ENCODE measurements around the gene SLC5A3.

SLC5A3 gene

DNA sequence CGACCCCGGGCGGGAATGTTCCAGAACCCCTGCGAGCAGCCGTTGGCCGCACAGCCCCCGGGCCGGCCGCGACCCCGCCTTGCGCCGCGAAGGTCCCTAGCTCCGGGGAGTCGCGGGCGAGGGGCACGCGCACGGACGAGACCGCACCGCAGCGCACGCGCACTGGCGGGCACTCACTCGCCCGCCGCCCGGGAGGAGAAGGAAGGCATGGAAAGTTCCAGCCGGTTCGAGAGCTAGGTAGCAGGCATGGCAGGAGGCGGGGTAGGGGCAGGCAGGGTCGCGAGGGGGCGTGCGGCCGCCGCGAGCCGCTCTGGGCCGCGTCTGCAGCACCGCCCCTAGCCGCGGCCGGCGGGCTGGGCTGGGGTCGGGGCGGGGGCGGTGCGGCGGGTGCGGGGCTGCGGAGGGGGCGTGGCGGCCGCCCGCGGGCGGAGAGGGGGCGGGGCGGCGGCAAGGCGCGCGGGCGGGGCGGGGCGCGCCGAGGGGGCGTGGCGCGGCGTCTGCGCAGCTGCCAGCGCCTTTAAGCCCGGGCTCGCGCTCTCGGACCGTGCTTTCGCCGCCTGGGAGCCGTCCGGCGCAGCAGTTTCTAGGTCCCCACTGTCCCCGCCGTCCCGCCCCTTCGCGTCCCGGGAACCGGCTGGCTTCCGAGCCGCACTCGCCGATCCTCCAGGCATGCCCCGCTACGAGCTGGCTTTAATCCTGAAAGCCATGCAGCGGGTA is at the start of gene SLC5A3, which contains the start of gene MRPS6:
Gene SLC5A3 (plus strand): TSS at position 547 of the 717 bp plus-strand sequence. CDS start 21,621 bp downstream, outside the sequence.
Gene MRPS6 (plus strand): TSS at position 547 of the 717 bp plus-strand sequence. CDS start 123 bp downstream, at position 670.
- no peak for DNase-seq (ENCODE audit: low read depth)

GRCh38 chr21:34023691-34024373 is 49.5 kb upstream of the SLC5A3 start:
- DNase-seq (ENCODE audit: low read depth): no peak

DNA sequence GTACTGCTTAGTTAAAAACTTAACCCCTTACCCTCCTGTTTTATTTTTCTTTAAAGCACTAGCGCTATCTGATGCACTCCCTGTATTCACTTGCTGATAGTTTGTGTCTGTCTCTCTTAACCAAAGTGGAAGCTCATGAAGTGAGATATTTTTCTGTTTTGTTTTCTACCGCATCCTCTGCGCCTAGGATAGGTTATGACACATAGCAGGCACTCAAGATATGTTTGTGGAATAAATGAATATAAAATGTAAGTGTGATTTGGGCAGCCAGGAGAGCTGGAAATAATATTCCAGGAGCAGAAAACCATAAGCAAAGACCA is 49.0 kb upstream of the SLC5A3 start:
- no peak for DNase-seq (ENCODE audit: low read depth)

GRCh38 chr21:34027721-34028461 is 45.5 kb upstream of the SLC5A3 start:
- no peak for DNase-seq (ENCODE audit: low read depth)

GRCh38 chr21:34029743-34030528 is 43.4 kb upstream of the SLC5A3 start:
- peak; percentile 65 for DNase-seq (ENCODE audit: low read depth)

DNA sequence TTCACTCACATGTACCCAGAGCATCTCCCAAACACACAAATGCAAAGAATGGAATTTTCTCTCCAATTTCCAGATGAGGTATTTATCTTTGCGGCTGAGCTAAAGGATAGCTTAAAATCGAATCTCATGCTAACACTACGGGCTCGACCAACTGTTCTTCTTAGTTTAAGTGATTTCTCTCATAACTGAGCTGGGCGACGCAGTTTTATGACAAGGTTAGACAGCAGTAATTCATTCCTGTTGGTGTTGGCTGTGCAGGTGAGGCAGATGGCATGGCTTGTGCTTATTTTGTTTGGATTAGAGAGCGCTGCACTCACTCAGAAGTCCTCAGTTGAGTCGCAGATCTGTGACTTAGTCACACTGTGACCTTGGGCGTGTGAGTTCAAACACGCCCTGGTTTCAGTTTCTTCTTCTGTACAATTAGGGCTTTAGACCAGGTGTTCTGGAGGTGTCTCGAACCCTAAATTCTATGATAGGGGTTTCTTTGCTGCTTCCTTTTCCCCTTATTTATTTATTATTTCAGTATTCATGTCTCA is 41.5 kb upstream of the SLC5A3 start:
- no peak for DNase-seq (ENCODE audit: low read depth)

- no peak for DNase-seq (ENCODE audit: low read depth)
These were observed 38.9 kb upstream of the SLC5A3 start for GRCh38 chr21:34034369-34035014.

GRCh38 chr21:34035619-34036354 is 37.6 kb upstream of the SLC5A3 start:
- DNase-seq (ENCODE audit: low read depth): no peak

DNA sequence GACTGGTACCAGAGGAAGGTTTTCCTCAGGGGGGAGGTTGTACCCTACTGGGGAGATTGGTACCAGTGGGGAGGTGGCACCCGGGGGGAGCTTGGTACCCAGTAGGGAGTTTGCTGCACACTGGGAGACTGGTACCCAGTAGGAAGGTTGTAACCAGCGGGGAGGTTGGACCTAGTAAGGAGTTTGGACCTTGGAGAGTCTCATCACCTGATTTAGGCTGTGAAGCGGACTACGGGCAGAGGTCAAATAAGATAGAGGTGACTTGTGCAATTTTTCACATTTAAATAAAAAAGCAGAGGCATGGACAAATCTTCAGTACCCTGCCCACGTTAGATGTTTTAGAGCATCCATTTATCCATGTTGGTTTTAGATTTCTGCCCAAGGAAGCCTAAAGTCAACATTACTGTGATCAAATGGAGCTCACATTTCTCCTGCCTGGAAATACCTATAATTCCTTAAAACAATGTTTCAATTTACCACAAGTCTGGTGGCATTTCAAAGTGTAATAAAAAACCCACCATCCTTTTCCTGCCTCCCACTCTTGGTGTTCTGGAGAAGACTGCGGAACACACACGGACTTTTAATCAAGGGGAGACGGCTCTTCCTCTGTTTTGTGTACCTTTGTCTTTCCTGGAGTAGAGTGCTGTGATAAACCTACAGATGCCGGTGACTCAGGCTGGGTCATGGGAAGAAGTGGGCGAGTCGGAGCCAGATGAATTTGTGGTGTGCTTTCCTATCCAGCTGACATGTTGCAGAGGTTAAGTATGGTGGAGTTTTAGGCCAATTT is 36.2 kb upstream of the SLC5A3 start:
- peak; percentile 60 for DNase-seq (ENCODE audit: low read depth)

GRCh38 chr21:34039678-34040382 is 33.5 kb upstream of the SLC5A3 start:
- no peak for DNase-seq (ENCODE audit: low read depth)

GRCh38 chr21:34042735-34043134 is 30.6 kb upstream of the SLC5A3 start:
- no peak for DNase-seq (ENCODE audit: low read depth)

DNA sequence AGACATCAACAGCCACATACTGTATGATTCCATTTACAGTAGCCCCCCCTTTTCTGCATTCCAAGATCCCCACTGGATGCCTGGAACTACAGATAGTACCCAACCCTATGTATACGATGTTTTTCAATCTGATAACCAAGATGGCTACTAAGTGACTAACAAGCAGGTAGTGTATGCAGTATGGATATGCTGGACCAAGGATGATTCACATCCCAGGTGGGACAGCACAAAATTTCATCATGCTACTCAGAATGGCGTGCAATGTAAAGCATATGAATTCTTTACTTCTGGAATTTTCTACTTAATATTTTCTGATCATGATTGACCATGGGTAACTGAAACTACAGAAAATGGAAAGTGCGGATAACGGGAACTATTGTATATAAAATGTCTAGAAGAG is 30.0 kb upstream of the SLC5A3 start:
- DNase-seq (ENCODE audit: low read depth): no peak

DNA sequence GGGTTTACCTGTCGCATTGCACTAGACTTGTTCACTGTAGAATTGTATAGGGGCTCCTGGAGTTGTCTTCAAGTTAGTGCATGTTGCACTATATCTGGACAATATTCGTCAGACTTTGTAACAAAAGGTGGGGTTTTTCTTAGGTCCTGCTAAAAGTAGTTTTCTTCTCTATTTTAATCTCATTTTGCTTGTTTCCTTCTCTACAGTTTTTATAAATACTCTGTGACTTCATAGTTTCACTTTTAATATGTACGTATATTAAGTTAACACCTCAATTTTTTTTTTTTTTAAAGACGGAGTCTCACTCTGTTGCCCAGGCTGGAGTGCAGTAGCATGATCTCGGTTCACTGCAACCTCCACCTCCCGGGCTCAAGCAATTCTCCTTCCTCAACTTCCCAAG is 26.5 kb upstream of the SLC5A3 start:
- no peak for DNase-seq (ENCODE audit: low read depth)

DNA sequence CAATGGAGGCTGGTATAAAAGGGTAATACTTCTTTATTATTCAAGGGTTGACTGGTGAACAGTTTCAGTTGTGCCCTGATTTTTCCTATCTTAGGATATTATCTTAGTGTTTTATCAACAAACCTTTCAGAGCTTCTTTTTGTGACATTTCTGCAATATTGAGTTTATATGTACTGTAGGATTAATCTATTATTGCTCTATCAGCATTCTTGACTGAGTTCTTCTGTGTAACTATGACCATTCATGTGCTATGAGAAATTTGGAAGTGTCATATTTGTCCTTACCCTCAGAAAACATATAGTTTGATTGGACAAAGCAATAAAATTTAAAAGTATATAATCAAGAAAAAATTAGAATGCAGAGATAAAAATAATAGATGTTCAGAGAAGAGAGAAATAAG is 25.5 kb upstream of the SLC5A3 start:
- DNase-seq (ENCODE audit: low read depth): no peak

GRCh38 chr21:34052171-34052570 is 21.2 kb upstream of the SLC5A3 start:
- no peak for DNase-seq (ENCODE audit: low read depth)

- DNase-seq (ENCODE audit: low read depth): no peak
These were observed 19.1 kb upstream of the SLC5A3 start for GRCh38 chr21:34054259-34054658.

DNA sequence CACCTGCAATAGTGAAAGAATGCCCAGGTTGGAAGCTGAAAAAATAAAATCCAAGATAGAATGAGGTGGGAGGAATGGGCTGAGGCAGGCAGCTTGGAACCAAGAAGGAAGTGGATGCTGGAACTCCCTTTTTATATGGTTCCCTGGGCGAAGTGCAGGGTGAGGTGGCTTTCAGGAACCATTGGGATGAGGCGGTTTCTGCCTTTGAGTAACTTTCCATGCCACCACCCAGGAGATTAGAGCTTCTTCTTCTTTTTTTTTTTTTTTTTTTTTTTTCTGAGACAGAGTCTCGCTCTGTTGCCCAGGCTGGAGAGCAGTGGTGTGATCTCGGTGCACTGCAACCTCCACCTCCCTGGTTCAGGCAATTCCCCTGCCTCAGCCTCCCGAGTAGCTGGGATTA is 17.8 kb upstream of the SLC5A3 start:
- DNase-seq (ENCODE audit: low read depth): no peak

DNA sequence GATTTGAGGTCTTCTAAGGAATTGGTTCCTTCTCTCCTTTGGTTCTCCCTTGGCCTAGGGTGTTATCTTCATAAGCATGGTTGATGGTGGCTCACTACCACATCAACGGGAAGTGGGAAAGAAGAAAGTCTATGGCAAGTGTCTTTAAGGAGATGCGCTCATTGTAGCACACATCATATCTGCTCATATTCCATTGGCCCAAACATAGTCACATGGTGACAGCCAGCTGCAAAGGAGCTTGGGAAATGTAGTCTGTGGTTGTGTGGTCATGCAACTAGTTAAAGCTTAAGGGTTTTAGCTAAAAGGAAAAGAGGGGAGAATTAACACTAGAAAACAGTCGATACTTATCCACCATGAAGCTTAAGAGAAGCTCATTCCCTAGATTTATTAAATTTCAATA is 11.4 kb upstream of the SLC5A3 start:
- DNase-seq (ENCODE audit: low read depth): no peak

GRCh38 chr21:34065027-34065426 is 8.4 kb upstream of the SLC5A3 start:
- no peak for DNase-seq (ENCODE audit: low read depth)

Data from non-pigmented ciliary epithelial cell (primary cell).